OCI-LY3 (cell line): Measurements from ENCODE around the gene BPIFB4.

Experiments
- H2AFZ ChIP-seq: fragments of 200-600, 300-600 bp; shearing (Covaris generic); 2 replicates; pipeline ENCODE4 v1.6.0; 2014; ENCODE audit warnings: antibody characterized with exemption, low read depth, low read length
- H3K27ac ChIP-seq: fragments of 200-600, 300-600 bp; sonication (generic); 2 replicates; pipeline ENCODE4 v1.5.1; 2014; ENCODE audit warnings: mild to moderate bottlenecking, low read length, moderate library complexity, mixed read lengths
- H3K27me3 ChIP-seq: fragments of 200-600, 300-600 bp; sonication (generic); 2 replicates; pipeline ENCODE4 v1.6.1; 2014; ENCODE audit warnings: low read depth, low read length, mixed read lengths
- H3K36me3 ChIP-seq: fragments of 200-600, 300-600 bp; sonication (generic); replicated peaks from 2 replicates; pipeline ENCODE3; 2014; ENCODE audit warnings: low read depth, low read length, mixed read lengths
- H3K4me1 ChIP-seq: fragments of 300-600, 200-600 bp; sonication (generic); 2 replicates; pipeline ENCODE4 v1.6.1; 2014; ENCODE audit warnings: low read length, mixed read lengths
- H3K4me2 ChIP-seq: fragments of 200-600, 300-600 bp; sonication (generic); 2 replicates; pipeline ENCODE4 v1.6.1; 2014; ENCODE audit warnings: low read length, mixed read lengths
- H3K4me3 ChIP-seq: fragments of 300-600, 200-600 bp; sonication (generic); 2 replicates; pipeline ENCODE4 v1.5.1; 2014; ENCODE audit warnings: antibody characterized with exemption, mild to moderate bottlenecking, low read length, moderate library complexity
- H3K79me2 ChIP-seq: fragments of 300-600, 200-600 bp; shearing (Covaris generic); 2 replicates; pipeline ENCODE4 v1.6.1; 2014; ENCODE audit warnings: mild to moderate bottlenecking, low read length, mixed read lengths
- H3K9ac ChIP-seq: fragments of 300-600, 200-600 bp; shearing (Covaris generic); 2 replicates; pipeline ENCODE4 v1.6.0; 2014; ENCODE audit warnings: mild to moderate bottlenecking, low read length, moderate library complexity
- H3K9me3 ChIP-seq: fragments of 200-600, 300-600 bp; shearing (Covaris generic); 2 replicates; pipeline ENCODE4 v1.6.1; 2014; ENCODE audit warnings: low read length, mixed read lengths; ENCODE audit not compliant: insufficient read depth
- H4K20me1 ChIP-seq: fragments of 200-600, 300-600 bp; sonication (generic); 2 replicates; pipeline ENCODE4 v1.6.1; 2016; ENCODE audit warnings: low read length, mixed read lengths; ENCODE audit not compliant: insufficient read depth
- EZH2phosphoT487 ChIP-seq: fragments of 200-600 bp; shearing (Covaris generic); IDR thresholded peaks from 2 replicates; pipeline ENCODE4 v1.6.1; 2018; ENCODE audit warnings: antibody characterized with exemption, mixed run types, low read depth
- TF ChIP-seq, protein P1 (sequence below): fragments of 200-600, 300-600 bp; sonication (generic); IDR thresholded peaks from 2 replicates; pipeline ENCODE4 v1.5.1; 2014; ENCODE audit warnings: antibody characterized with exemption, low read length, low read depth

Gene BPIFB4

DNA sequence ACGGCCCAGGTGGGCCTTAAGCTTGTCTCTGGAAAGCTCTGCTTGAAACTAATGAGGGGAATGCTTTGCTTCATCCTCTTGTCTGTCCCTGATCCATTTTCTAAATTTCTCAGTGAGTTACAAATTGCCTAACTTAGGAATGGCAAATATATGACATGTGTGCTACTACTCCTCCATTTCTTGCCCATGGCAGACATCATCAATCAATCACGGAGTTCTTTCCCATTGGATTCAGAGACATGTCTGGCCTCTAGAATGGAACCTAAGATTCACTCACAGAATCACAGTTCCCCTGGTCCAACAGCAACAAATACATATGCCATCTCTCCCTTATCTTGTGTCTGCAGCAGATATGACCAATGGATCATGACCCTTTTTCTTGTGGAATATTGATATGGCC, 6.6 kb upstream of the BPIFB4 start:
- peaks cover 39% of the 10 kb centered on the region for H3K27me3 ChIP-seq
- H4K20me1 ChIP-seq = no peaks in the 10 kb centered on the region
- H3K4me2 ChIP-seq = no peak overlapping the region
- H2AFZ ChIP-seq = no peak overlapping the region
- no peaks in the 10 kb centered on the region for H3K9me3 ChIP-seq
- H3K27ac ChIP-seq = no peak overlapping the region
- no peak overlapping the region for H3K4me3 ChIP-seq
- no peak overlapping the region for H3K9ac ChIP-seq
- H3K4me1 ChIP-seq = no peaks in the 10 kb centered on the region
- H3K36me3 ChIP-seq = no peaks in the 10 kb centered on the region
- no peaks in the 10 kb centered on the region for H3K79me2 ChIP-seq
- TF ChIP-seq, protein P1, sequence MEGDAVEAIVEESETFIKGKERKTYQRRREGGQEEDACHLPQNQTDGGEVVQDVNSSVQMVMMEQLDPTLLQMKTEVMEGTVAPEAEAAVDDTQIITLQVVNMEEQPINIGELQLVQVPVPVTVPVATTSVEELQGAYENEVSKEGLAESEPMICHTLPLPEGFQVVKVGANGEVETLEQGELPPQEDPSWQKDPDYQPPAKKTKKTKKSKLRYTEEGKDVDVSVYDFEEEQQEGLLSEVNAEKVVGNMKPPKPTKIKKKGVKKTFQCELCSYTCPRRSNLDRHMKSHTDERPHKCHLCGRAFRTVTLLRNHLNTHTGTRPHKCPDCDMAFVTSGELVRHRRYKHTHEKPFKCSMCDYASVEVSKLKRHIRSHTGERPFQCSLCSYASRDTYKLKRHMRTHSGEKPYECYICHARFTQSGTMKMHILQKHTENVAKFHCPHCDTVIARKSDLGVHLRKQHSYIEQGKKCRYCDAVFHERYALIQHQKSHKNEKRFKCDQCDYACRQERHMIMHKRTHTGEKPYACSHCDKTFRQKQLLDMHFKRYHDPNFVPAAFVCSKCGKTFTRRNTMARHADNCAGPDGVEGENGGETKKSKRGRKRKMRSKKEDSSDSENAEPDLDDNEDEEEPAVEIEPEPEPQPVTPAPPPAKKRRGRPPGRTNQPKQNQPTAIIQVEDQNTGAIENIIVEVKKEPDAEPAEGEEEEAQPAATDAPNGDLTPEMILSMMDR = no peak
- no peak for TF ChIP-seq EZH2phosphoT487

DNA sequence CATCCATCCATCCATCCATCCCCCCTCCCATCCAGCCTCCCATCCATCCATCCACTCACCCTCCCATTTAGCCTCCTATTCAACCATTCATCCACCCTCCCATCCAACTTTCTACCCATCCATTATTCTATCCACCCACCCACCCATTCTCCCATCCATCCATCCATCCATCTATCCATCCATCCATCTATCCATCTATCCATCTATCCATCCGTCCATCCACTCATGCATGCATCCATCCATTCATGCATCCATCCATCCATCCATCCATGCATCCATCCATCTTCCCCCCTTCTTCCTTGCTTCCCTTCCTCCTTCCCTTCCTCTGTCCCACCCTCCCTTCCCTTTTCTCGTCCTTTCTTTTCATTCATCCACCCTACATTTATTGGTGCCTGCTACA, 4.8 kb upstream of the BPIFB4 start:
- no peaks in the 10 kb centered on the region for H4K20me1 ChIP-seq
- no peak overlapping the region for H3K4me3 ChIP-seq
- H3K4me1 ChIP-seq = no peaks in the 10 kb centered on the region
- H3K27ac ChIP-seq = no peak overlapping the region
- H3K4me2 ChIP-seq = no peak overlapping the region
- TF ChIP-seq, protein P1 = no peak
- TF ChIP-seq EZH2phosphoT487 = no peak
- no peak overlapping the region for H3K9ac ChIP-seq
- H2AFZ ChIP-seq = no peak overlapping the region
- no peaks in the 10 kb centered on the region for H3K36me3 ChIP-seq
- peaks cover 44% of the 10 kb centered on the region for H3K27me3 ChIP-seq
- no peaks in the 10 kb centered on the region for H3K79me2 ChIP-seq
- H3K9me3 ChIP-seq = no peaks in the 10 kb centered on the region

DNA sequence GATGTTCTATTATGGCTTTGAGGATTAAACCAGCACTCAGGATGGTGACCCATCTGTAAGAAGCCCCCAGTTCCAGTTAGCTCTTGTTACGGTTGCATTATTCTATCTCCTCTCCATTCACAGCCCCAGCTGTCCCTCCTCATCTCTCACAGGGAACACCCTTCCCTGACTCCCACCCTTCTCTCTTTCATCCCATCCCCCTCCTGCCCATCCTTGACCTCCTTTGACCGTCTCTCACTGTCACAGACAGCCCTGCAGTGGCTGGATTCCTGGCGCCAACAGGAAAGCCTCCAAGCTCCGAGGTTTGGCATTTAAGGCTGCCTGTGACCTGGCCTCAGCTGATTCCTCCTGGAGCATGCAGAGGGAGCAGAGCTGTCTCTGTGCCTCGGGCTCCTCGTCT, 4.2 kb upstream of the BPIFB4 start:
- Histone ChIP-seq H3K9ac (no peak overlapping the region), H3K4me2 (no peak overlapping the region), H2AFZ (no peak overlapping the region), H3K79me2 (no peaks in the 10 kb centered on the region), H3K27me3 (peaks cover 44% of the 10 kb centered on the region), H3K4me1 (no peaks in the 10 kb centered on the region), H3K9me3 (no peaks in the 10 kb centered on the region), H3K27ac (no peak overlapping the region), H4K20me1 (no peaks in the 10 kb centered on the region), H3K4me3 (no peak overlapping the region), H3K36me3 (no peaks in the 10 kb centered on the region)
- TF ChIP-seq, protein P1 = no peak
- TF ChIP-seq EZH2phosphoT487 = no peak

DNA sequence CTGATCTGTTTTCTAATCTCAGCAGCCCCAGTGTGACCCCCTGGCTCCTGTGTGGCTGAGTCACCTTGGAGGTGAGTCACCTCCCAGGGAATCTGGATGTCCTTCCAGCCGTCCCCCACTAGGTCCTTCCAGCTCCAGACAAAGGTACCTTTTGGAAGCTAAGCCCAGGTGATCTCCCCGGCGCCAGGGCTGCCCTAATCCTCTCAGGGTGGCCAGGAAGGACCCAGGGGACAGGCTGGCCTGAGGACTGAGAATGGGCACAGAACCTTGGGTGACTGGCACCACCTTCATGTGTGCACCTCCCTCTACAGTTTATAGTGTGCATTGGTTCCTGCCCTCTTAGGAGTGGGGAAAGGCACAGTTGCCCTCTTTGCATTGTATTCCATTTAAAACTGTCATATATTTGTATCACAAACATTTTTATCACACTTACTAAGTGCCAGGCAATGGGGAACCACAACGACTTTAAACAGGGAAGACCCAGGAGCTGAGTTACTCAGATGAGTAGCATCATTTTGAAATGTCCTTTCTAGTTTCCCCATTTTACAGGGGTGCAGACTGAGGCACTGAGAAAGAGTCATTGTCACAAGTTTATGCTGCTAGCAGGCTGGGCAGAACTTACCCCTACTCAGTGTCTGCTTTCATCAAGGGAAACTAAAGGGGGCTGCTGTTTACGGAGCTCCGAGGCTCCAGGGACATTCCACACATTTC, 2.6 kb upstream of the BPIFB4 start:
- H3K4me1 ChIP-seq = no peaks in the 10 kb centered on the region
- H4K20me1 ChIP-seq = no peaks in the 10 kb centered on the region
- H3K4me2 ChIP-seq = no peak overlapping the region
- no peak overlapping the region for H3K9ac ChIP-seq
- H3K36me3 ChIP-seq = no peaks in the 10 kb centered on the region
- no peaks in the 10 kb centered on the region for H3K9me3 ChIP-seq
- no peak overlapping the region for H2AFZ ChIP-seq
- TF ChIP-seq, protein P1 = no peak
- no peak for TF ChIP-seq EZH2phosphoT487
- no peak overlapping the region for H3K4me3 ChIP-seq
- no peak overlapping the region for H3K27ac ChIP-seq
- no peaks in the 10 kb centered on the region for H3K79me2 ChIP-seq
- peaks cover 53% of the 10 kb centered on the region for H3K27me3 ChIP-seq
